Tibial nerve (tissue), 3 donors: ENCODE measurements around the gene HCRTR2.

Source experiments
- CTCF ChIP-seq, 5 experiments: fragments of 200-600 bp in 3 of 5; fragments of 450-650 bp in 2 of 5; sonication (generic) in 3 of 5; IDR thresholded peaks; one replicate each; pipeline ENCODE4 v1.5.1; 2016 to 2019; ENCODE audit warnings: antibody characterized with exemption in 5 of 5, mild to moderate bottlenecking in 3 of 5, moderate library complexity in 2 of 5
- POLR2A ChIP-seq, 2 donors: fragments of 450-650 bp; IDR thresholded peaks; one replicate each; pipeline ENCODE4 v1.6.1; 2017; ENCODE audit warnings: antibody characterized with exemption in 2 of 2, mild to moderate bottlenecking in 2 of 2, moderate library complexity in 2 of 2

GRCh38 chr6:55282115-55282514, 107.8 kb downstream of the HCRTR2 start:
- TF ChIP-seq CTCF (IDR thresholded peaks at IDR 0.05), result no peak
- no peak for TF ChIP-seq POLR2A (IDR thresholded peaks at IDR 0.05)
